ENCODE data around the gene SPDYE6. TPM values are rescaled to one million over a fixed set of nuclear protein-coding genes. Genes with fewer than 3 reads are reported as not detected.

Gene SPDYE6
- total and polyA plus RNA-seq, 2 of the 4 experiments (the other 2 are of a cell fraction), result not detected

GRCh38 chr7:102395592-102395872 is 39.3 kb upstream of the SPDYE6 start:
- Histone ChIP-seq H3K27me3 (ENCODE audit: control insufficient read depth, insufficient read depth, low read length) (no peaks in the 10 kb centered on the region), H3K4me3 (ENCODE audit: insufficient read depth, low read depth, low read length) (peak overlapping the region; percentile 75), H4K91ac (ENCODE audit: insufficient read depth, low read depth, low read length) (peak overlapping the region; percentile 64), H3K56ac (ENCODE audit: extremely low read depth, insufficient read depth, low read length) (peak overlapping the region; percentile 63), H3K4ac (ENCODE audit: low read depth, low read length) (peak overlapping the region; percentile 92), H4K5ac (ENCODE audit: low read depth, low read length) (peak overlapping the region; percentile 13), H2AK5ac (ENCODE audit: low read depth, low read length) (peak overlapping the region; percentile 61; the same call in 1 of the 2 replicates), H3K27ac (ENCODE audit: insufficient read depth, low read length) (peak overlapping the region; percentile 53), H2AK9ac (replicated peaks; ENCODE audit: low read depth, low read length, poor library complexity) (peak overlapping the region; percentile 84), H3K14ac (replicated peaks; ENCODE audit: low read depth, low read length) (peak overlapping the region; percentile 69), H4K20me1 (ENCODE audit: insufficient read depth, low read length) (peaks cover 5% of the 10 kb centered on the region), H2BK120ac (ENCODE audit: low read depth, low read length) (no peak overlapping the region), H2BK5ac (ENCODE audit: low read depth, low read length, poor library complexity, severe bottlenecking) (peak overlapping the region; percentile 25), H2BK15ac (ENCODE audit: low read depth, low read length) (no peak overlapping the region), H3K36me3 (ENCODE audit: control insufficient read depth, insufficient read depth, low read length) (peaks cover 19% of the 10 kb centered on the region), H3K4me1 (ENCODE audit: control insufficient read depth, insufficient read depth, low read length) (peaks cover 5% of the 10 kb centered on the region), H3K9me1 (ENCODE audit: insufficient read depth, low read length) (no peaks in the 10 kb centered on the region), H3K79me1 (ENCODE audit: low read depth in 1 of 2, low read length in 2 of 2) (peaks cover 25 to 42% of the 10 kb centered on the region in 2 experiments), H4K8ac (ENCODE audit: low read depth in 2 of 2, low read length in 2 of 2) (peak overlapping the region; percentile 86 to 90), H3K18ac (ENCODE audit: low read depth, low read length) (no peak overlapping the region; the same call in 1 of the 2 replicates), H2AFZ (replicated peaks; ENCODE audit: low read length, poor library complexity) (peak overlapping the region; percentile 91), H3K9ac (ENCODE audit: low read depth, low read length) (peak overlapping the region; percentile 49), H3K23ac (ENCODE audit: low read depth, low read length) (peak overlapping the region; percentile 95), H2BK20ac (ENCODE audit: low read depth, low read length) (no peak overlapping the region), H3K4me2 (ENCODE audit: low read depth, low read length) (peak overlapping the region; percentile 72), H3K9me3 (ENCODE audit: control insufficient read depth, insufficient read depth, low read length) (no peaks in the 10 kb centered on the region)
- WGBS, 2 experiments (ENCODE audit: extremely low coverage in 2 of 2, insufficient read length in 1 of 2), result no CpG with 5 or more reads among the region's 9 CpGs
- ATAC-seq (ENCODE audit: low read depth) (no peak; the same call in 1 of the 2 replicates), DNase-seq (peak; percentile 19)
- intact Hi-C loops (cut with micrococcal nuclease), result no loop called here
- BruUV-seq (replicated peaks), result no TSS peak
- ChIA-PET POLR2A (ENCODE audit: unreplicated experiment) (interaction anchor here (0.6 kb wide), 1 partner anchor 498 kb away, joined by 3 read pairs; no protein-coding TSS in a partner anchor), CTCF (interaction anchor here (0.8 kb wide), 1 partner anchor 9 kb away, joined by 3 read pairs; no protein-coding TSS in a partner anchor)
- in situ Hi-C loops (cut with MboI; ENCODE audit: low sequenced_read_pairs), result no loop called here
- TF ChIP-seq NFE2L2 (IDR thresholded peaks at IDR 0.05; ENCODE audit: low read depth, low read length), result no peak
- TF ChIP-seq ELK1 (IDR thresholded peaks at IDR 0.05; ENCODE audit: borderline replicate concordance, low read depth, low read length), result no peak
- no peak for TF ChIP-seq RCOR1 (IDR thresholded peaks at IDR 0.05; ENCODE audit: insufficient replicate concordance, low read length)
- no peak for TF ChIP-seq CEBPB (IDR thresholded peaks at IDR 0.05; ENCODE audit: low read depth, low read length)
- TF ChIP-seq RAD21 (IDR thresholded peaks at IDR 0.05; ENCODE audit: low read length), result no peak
- no peak for TF ChIP-seq CHD1 (IDR thresholded peaks at IDR 0.05; ENCODE audit: low read depth, low read length)
- no peak for TF ChIP-seq MAFK (IDR thresholded peaks at IDR 0.05; ENCODE audit: low read depth, low read length)
- no peak for TF ChIP-seq SMC3 (IDR thresholded peaks at IDR 0.05; ENCODE audit: low read depth, low read length)
- no peak for TF ChIP-seq FOS (IDR thresholded peaks at IDR 0.05; ENCODE audit: low read depth, low read length)
- no peak for TF ChIP-seq CTCF (conservative IDR thresholded peaks at IDR 0.05; ENCODE audit: low read depth, low read length)
- no peak for TF ChIP-seq MAZ (IDR thresholded peaks at IDR 0.05; ENCODE audit: borderline replicate concordance, low read depth, low read length)
- TF ChIP-seq POLR2A (IDR thresholded peaks at IDR 0.05; ENCODE audit: low read depth, low read length), result no peak
- no peak for TF ChIP-seq BHLHE40 (IDR thresholded peaks at IDR 0.05; ENCODE audit: low read depth, low read length)
- no peak for TF ChIP-seq RFX5 (IDR thresholded peaks at IDR 0.05; ENCODE audit: low read depth, low read length)
- TF ChIP-seq USF2 (IDR thresholded peaks at IDR 0.05; ENCODE audit: low read depth, low read length), result no peak
- no peak for TF ChIP-seq MXI1 (IDR thresholded peaks at IDR 0.05; ENCODE audit: borderline replicate concordance, low read depth, low read length)
- dilution Hi-C loops (cut with HindIII; ENCODE audit: low sequenced_read_pairs, unreplicated experiment), result no loop called here

All from IMR-90 (cell line).